ENCODE results near the gene SEMA4F. TPM values are rescaled to one million over a fixed set of nuclear protein-coding genes. Genes with fewer than 3 reads are reported as not detected.

SEMA4F gene
- polyA plus RNA-seq, 3 donors, result 0.16 to 0.44 (median 0.43) TPM

DNA sequence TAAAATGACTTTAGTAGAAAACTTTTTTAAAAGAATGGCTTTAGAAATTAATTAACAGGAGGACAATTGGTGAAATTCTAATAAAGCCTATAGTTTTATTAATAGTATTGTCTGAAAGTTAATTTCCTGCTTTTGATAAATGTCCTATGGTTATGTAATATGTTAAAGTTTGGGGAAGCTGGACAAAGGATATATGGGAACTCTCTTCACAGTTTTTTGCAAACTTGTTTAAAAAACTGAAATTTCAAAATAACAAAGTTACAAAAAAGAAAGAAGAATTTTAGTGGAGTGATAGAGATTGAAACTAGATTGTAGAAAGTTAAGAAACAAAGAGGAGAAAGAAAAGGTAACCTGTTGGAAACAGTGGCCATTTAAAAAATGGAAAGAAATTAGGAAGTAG is 67.3 kb downstream of the SEMA4F start:
- Mint-ChIP-seq H3K4me1 (peaks cover 3% of the 10 kb centered on the region), H3K27ac (peak overlapping the region in 1 of 7 donors; percentile 60), H3K4me3 (no peak overlapping the region), H3K9me3 (no peaks in the 10 kb centered on the region), H3K27me3 (ENCODE audit: low read depth in 3 of 3) (peaks cover 2 to 3% (median 2%) of the 10 kb centered on the region in 3 donors), H3K36me3 (no peaks in the 10 kb centered on the region)
- no peak overlapping the region for H3K4me2 ChIP-seq (replicated peaks; ENCODE audit: extremely low read depth, low read length, poor library complexity, severe bottlenecking)
- intact Hi-C loops (cut with micrococcal nuclease), result no loop called here
- DNase-seq, result no peak
- no peak overlapping the region for H3K4me3 ChIP-seq (replicated peaks in 1 of 3; ENCODE audit: low read depth in 2 of 3, low read length in 3 of 3)
- TF ChIP-seq, protein P1, sequence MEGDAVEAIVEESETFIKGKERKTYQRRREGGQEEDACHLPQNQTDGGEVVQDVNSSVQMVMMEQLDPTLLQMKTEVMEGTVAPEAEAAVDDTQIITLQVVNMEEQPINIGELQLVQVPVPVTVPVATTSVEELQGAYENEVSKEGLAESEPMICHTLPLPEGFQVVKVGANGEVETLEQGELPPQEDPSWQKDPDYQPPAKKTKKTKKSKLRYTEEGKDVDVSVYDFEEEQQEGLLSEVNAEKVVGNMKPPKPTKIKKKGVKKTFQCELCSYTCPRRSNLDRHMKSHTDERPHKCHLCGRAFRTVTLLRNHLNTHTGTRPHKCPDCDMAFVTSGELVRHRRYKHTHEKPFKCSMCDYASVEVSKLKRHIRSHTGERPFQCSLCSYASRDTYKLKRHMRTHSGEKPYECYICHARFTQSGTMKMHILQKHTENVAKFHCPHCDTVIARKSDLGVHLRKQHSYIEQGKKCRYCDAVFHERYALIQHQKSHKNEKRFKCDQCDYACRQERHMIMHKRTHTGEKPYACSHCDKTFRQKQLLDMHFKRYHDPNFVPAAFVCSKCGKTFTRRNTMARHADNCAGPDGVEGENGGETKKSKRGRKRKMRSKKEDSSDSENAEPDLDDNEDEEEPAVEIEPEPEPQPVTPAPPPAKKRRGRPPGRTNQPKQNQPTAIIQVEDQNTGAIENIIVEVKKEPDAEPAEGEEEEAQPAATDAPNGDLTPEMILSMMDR (IDR thresholded peaks at IDR 0.05), result no peak
- H3K9ac ChIP-seq (ENCODE audit: insufficient read depth, low read length, poor library complexity, severe bottlenecking), result no peak overlapping the region
- no peaks in the 10 kb centered on the region for H3K9me3 ChIP-seq (replicated peaks in 1 of 2; ENCODE audit: control insufficient read depth in 1 of 2, insufficient read depth in 1 of 2, low read length in 2 of 2)
- H4K20me1 ChIP-seq (ENCODE audit: insufficient read depth, low read length), result no peaks in the 10 kb centered on the region
- peaks cover 0 to 5% of the 10 kb centered on the region in 2 donors for H3K27me3 ChIP-seq (ENCODE audit: control insufficient read depth in 2 of 2, insufficient read depth in 2 of 2, low read length in 2 of 2)
- H3K79me2 ChIP-seq (ENCODE audit: insufficient read depth, low read length), result no peaks in the 10 kb centered on the region
- H2AFZ ChIP-seq (ENCODE audit: insufficient read depth, low read depth, low read length, poor library complexity, severe bottlenecking), result no peak overlapping the region
- H3K4me1 ChIP-seq (ENCODE audit: control insufficient read depth in 1 of 2, insufficient read depth in 2 of 2, low read length in 2 of 2), result peaks cover 0 to 2% of the 10 kb centered on the region in 2 donors
- no peaks in the 10 kb centered on the region for H3K36me3 ChIP-seq (replicated peaks in 1 of 2; ENCODE audit: control insufficient read depth in 1 of 2, insufficient read depth in 2 of 2, low read length in 2 of 2)
- no peak overlapping the region for H3K27ac ChIP-seq (ENCODE audit: low read depth in 1 of 2, low read length in 2 of 2)

GRCh38 chr2:74724496-74724895 is 70.4 kb downstream of the SEMA4F start:
- DNase-seq, result no peak
- H3K4me2 ChIP-seq (replicated peaks; ENCODE audit: extremely low read depth, low read length, poor library complexity, severe bottlenecking), result no peak overlapping the region
- peaks cover 0 to 4% of the 10 kb centered on the region in 2 donors for H3K9me3 ChIP-seq (replicated peaks in 1 of 2; ENCODE audit: control insufficient read depth in 1 of 2, insufficient read depth in 1 of 2, low read length in 2 of 2)
- no peaks in the 10 kb centered on the region for H3K79me2 ChIP-seq (ENCODE audit: insufficient read depth, low read length)
- Mint-ChIP-seq H3K4me1 (peaks cover 3% of the 10 kb centered on the region), H3K27ac (no peak overlapping the region), H3K27me3 (ENCODE audit: low read depth in 3 of 3) (peaks cover 0 to 5% (median 2%) of the 10 kb centered on the region in 3 donors), H3K9me3 (peaks cover 0 to 5% (median 3%) of the 10 kb centered on the region in 7 donors), H3K36me3 (no peaks in the 10 kb centered on the region), H3K4me3 (no peak overlapping the region)
- intact Hi-C loops (cut with micrococcal nuclease), result no loop called here
- no peak overlapping the region for H3K4me3 ChIP-seq (replicated peaks in 1 of 3; ENCODE audit: low read depth in 2 of 3, low read length in 3 of 3)
- no peaks in the 10 kb centered on the region for H4K20me1 ChIP-seq (ENCODE audit: insufficient read depth, low read length)
- peaks cover 0 to 2% of the 10 kb centered on the region in 2 donors for H3K4me1 ChIP-seq (ENCODE audit: control insufficient read depth in 1 of 2, insufficient read depth in 2 of 2, low read length in 2 of 2)
- H3K27me3 ChIP-seq (ENCODE audit: control insufficient read depth in 2 of 2, insufficient read depth in 2 of 2, low read length in 2 of 2), result no peaks in the 10 kb centered on the region
- H3K36me3 ChIP-seq (replicated peaks in 1 of 2; ENCODE audit: control insufficient read depth in 1 of 2, insufficient read depth in 2 of 2, low read length in 2 of 2), result no peaks in the 10 kb centered on the region
- TF ChIP-seq, protein P1 (IDR thresholded peaks at IDR 0.05), result no peak
- WGBS (ENCODE audit: insufficient coverage), result 94% methylated on average over 2 of the region's 4 CpGs
- H3K9ac ChIP-seq (ENCODE audit: insufficient read depth, low read length, poor library complexity, severe bottlenecking), result no peak overlapping the region
- H2AFZ ChIP-seq (ENCODE audit: insufficient read depth, low read depth, low read length, poor library complexity, severe bottlenecking), result no peak overlapping the region
- H3K27ac ChIP-seq (ENCODE audit: low read depth in 1 of 2, low read length in 2 of 2), result no peak overlapping the region

All from CD14-positive monocyte (primary cell).